T-helper 9 cell (primary cell): ENCODE measurements around the gene REM2.
A peak's percentile ranks its signal among the peaks of the same experiment; 100 is the strongest.
"Not testable (repeated sequence)": the region's sequence is repeated elsewhere in the genome, so short reads cannot be mapped to it uniquely, and the experiment has no call there.

Experiments
- DNase-seq: peaks from one replicate; pipeline ENCODE4 v3.0.0-alpha.2; 2020

REM2 gene

GRCh38 chr14:22898302-22899090, 15.5 kb downstream of the REM2 start:
- DNase-seq = no peak

GRCh38 chr14:22900081-22900799, 17.2 kb downstream of the REM2 start:
- peak; percentile 22 for DNase-seq

- no peak for DNase-seq
Observed at GRCh38 chr14:22901799-22902198, 18.8 kb downstream of the REM2 start.

- no peak for DNase-seq
Observed at GRCh38 chr14:22903742-22904087, 20.7 kb downstream of the REM2 start.

- no peak for DNase-seq
Observed at GRCh38 chr14:22905627-22906026, 22.6 kb downstream of the REM2 start.

GRCh38 chr14:22906073-22906472, 23.1 kb downstream of the REM2 start:
- DNase-seq = no peak

- DNase-seq = no peak
Observed at GRCh38 chr14:22907429-22907828, 24.4 kb downstream of the REM2 start.

- DNase-seq = no peak
Observed at GRCh38 chr14:22908601-22909000, 25.6 kb downstream of the REM2 start.

GRCh38 chr14:22910916-22911315, 27.9 kb downstream of the REM2 start:
- no peak for DNase-seq

- not testable (repeated sequence) for DNase-seq
Observed at GRCh38 chr14:22914836-22915235, 31.8 kb downstream of the REM2 start.

GRCh38 chr14:22915886-22916521, 33.0 kb downstream of the REM2 start:
- no peak for DNase-seq

- DNase-seq = peak; percentile 100
Observed at GRCh38 chr14:22918804-22919600, 36.0 kb downstream of the REM2 start, which contains the start of gene RBM23. Gene RBM23 (minus strand): TSS chr14:22919149.

- no peak for DNase-seq
Observed at GRCh38 chr14:22919601-22919921, 36.5 kb downstream of the REM2 start.

GRCh38 chr14:22920697-22921096, 37.7 kb downstream of the REM2 start:
- DNase-seq = no peak

GRCh38 chr14:22922294-22922693, 39.3 kb downstream of the REM2 start:
- DNase-seq = no peak

- DNase-seq = no peak
Observed at GRCh38 chr14:22923746-22924145, 40.7 kb downstream of the REM2 start.

GRCh38 chr14:22925513-22925912, 42.5 kb downstream of the REM2 start:
- DNase-seq = no peak

- no peak for DNase-seq
Observed at GRCh38 chr14:22926316-22926715, 43.3 kb downstream of the REM2 start.

GRCh38 chr14:22928237-22929103, 45.4 kb downstream of the REM2 start:
- DNase-seq = no peak

- peak; percentile 95 for DNase-seq
Observed at GRCh38 chr14:22929104-22929960, 46.3 kb downstream of the REM2 start, which contains the start of gene PRMT5. Gene PRMT5 (minus strand): TSS chr14:22929376. CDS start chr14:22929361, 15 bp downstream.

- no peak for DNase-seq
Observed at GRCh38 chr14:22929961-22930364, 46.9 kb downstream of the REM2 start.
